Stimulated activated naive CD8-positive, alpha-beta T cell treated with anti-CD3 and anti-CD28 coated beads, Interleukin-15, amount 100 ng/mL, for 72 hours (primary cell): Measurements from ENCODE around the gene PCSK1.

ENCODE experiments used
- ATAC-seq: fragments of 150-1000 bp; cut with Tn5 transposase; 2 replicates; pipeline ENCODE4 v1.10.0; 2021; ENCODE audit warnings: mild to moderate bottlenecking, moderate library complexity
- DNase-seq, 2 donors: peaks; one replicate each; pipeline ENCODE4 v3.0.0; 2021 to 2022
- H3K27ac Mint-ChIP-seq, 2 donors: one replicate each; pipeline ENCODE4 v1.8.0; 2022; ENCODE audit warnings: mild to moderate bottlenecking in 2 of 2, mixed read lengths in 2 of 2, moderate library complexity in 2 of 2
- H3K27me3 Mint-ChIP-seq: one replicate; pipeline ENCODE4 v1.8.0; 2022; ENCODE audit warnings: mixed read lengths
- H3K4me1 Mint-ChIP-seq: one replicate; pipeline ENCODE4 v1.8.0; 2022; ENCODE audit warnings: mild to moderate bottlenecking, mixed read lengths
- H3K4me3 Mint-ChIP-seq, 2 donors: one replicate each; pipeline ENCODE4 v1.8.0; 2022; ENCODE audit warnings: mild to moderate bottlenecking in 2 of 2, mixed read lengths in 2 of 2, moderate library complexity in 1 of 2
- H3K9me3 Mint-ChIP-seq, 2 donors: one replicate each; pipeline ENCODE4 v1.8.0; 2022; ENCODE audit warnings: mixed read lengths in 2 of 2

Gene PCSK1

DNA sequence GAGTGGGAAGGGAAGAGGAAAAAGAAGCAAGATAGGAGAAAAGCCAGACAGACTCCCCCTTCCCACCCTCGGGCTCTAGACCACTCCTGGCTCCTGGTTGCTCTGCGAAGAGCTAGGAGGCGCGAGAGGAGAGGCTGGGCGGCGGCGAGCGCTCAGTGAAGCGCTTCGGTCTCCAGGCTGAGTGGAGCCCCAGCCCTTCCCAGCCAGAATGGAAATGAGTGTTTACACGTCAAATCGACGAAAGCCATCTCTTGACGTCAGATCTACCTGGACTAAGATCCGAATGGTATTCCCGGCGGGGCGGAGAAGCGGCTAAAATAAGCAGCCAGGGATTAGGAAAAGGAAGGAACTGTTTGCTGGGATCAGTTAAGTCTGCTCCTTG lies at the start of gene PCSK1:
Gene PCSK1, minus strand, starts transcription at position 183 of the 382 bp plus-strand sequence. CDS start 206 bp downstream, outside the sequence.
- no peak for DNase-seq
- Mint-ChIP-seq H3K9me3 (peaks cover 0 to 8% of the 10 kb centered on the region in 2 donors), H3K4me3 (peak within 1 kb of the TSS in 1 of 2 donors; percentile 29), H3K4me1 (peaks cover 32% of the 10 kb centered on the region), H3K27ac (no peak within 1 kb of the TSS), H3K27me3 (peaks cover 67% of the 10 kb centered on the region)
- no peak for ATAC-seq

- Mint-ChIP-seq H3K4me3 (no peak overlapping the region), H3K4me1 (no peaks in the 10 kb centered on the region), H3K9me3 (no peaks in the 10 kb centered on the region), H3K27ac (no peak overlapping the region), H3K27me3 (no peaks in the 10 kb centered on the region)
- DNase-seq = no peak
- no peak for ATAC-seq
Observed at GRCh38 chr5:96481867-96482266, 48.8 kb upstream of the PCSK1 start.

DNA sequence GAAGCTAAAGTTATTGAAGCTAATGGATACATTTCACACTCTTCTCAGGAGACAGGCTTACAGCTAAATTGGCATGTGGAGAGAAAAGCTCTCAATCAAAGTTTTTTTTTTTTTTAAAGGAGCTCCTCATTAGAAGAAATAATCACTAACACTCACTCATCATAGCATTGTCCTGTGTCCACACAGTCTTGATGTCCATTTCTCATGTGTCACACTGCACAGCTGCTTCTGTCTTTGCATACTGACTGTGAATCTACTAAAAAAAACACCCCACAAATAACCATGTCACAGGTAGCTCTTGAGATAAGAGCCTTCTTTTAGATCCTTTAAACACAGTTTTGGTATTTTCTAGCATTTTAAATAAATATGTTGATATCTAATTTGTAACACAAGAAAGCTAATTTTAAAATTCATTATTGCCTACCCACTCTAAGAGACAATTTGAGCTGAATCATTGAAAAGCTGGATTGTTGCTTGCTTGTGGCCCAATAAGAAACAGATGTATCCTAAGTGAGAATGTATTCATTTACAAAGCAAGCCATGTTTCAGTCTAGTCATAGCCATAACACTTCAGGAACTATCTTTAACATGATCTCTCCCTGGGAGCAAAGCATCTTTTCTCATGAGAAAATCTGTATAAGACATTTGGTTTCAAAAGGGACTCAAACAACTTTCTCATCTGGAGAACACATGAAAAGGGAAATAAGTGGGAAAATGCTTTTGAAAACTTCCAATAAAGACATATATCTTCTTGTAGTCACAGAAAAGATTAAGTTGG lies 48.1 kb upstream of the PCSK1 start:
- no peak for DNase-seq
- H3K4me1 Mint-ChIP-seq = no peaks in the 10 kb centered on the region
- no peaks in the 10 kb centered on the region for H3K27me3 Mint-ChIP-seq

DNA sequence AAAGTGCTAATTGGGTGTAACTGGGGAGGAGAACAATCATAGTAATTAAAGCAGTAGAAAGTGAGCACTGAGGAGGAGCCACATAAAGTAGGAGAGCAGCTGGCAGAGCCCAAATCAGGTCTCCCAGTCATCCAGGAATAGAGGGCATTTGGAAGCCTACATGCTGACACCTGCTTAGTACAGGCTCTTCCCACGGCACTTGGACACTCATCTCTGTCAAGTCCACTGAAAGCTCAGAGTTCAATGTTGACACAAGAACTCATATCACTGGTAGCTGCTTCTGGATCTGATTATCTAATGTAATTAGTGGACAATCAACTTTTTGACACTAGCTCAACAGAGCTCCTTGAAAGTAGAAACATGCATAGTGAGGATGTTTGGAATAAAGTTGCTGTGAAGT lies 45.9 kb upstream of the PCSK1 start:
- H3K9me3 Mint-ChIP-seq = no peaks in the 10 kb centered on the region
- no peak for ATAC-seq

More for the DNA sequence above, 48.1 kb upstream of the PCSK1 start:
- Mint-ChIP-seq H3K4me3 (no peak overlapping the region), H3K9me3 (no peaks in the 10 kb centered on the region), H3K27ac (no peak overlapping the region)
- no peak for ATAC-seq

GRCh38 chr5:96476654-96477053 lies 43.6 kb upstream of the PCSK1 start:
- Mint-ChIP-seq H3K4me1 (no peaks in the 10 kb centered on the region), H3K9me3 (no peaks in the 10 kb centered on the region), H3K27me3 (no peaks in the 10 kb centered on the region), H3K4me3 (no peak overlapping the region), H3K27ac (no peak overlapping the region)
- DNase-seq (no peak), ATAC-seq (no peak)

More for the DNA sequence above, 45.9 kb upstream of the PCSK1 start:
- no peak overlapping the region for H3K27ac Mint-ChIP-seq
- H3K4me3 Mint-ChIP-seq = no peak overlapping the region
- no peaks in the 10 kb centered on the region for H3K27me3 Mint-ChIP-seq
- H3K4me1 Mint-ChIP-seq = no peaks in the 10 kb centered on the region
- no peak for DNase-seq

- H3K27me3 Mint-ChIP-seq = no peaks in the 10 kb centered on the region
Observed at GRCh38 chr5:96474073-96474472, 41.0 kb upstream of the PCSK1 start.

DNA sequence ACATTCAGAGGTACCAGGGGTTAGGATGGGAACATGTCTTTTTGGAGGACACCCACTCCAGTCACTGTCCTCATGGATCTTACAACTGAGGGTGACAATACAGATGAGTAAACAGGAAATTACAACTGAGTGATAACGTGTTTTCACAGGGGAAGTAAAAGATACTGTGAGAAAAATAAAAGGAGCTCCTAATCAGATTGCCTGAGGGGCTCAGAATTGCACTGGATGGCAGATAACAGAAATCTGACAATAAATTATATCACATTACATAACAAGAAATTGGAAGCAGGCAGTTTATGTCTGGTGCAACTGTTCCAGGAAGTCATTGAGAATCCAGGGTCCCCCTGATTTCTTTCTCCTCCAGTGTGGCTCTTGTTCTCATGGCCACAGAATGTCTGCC lies 40.1 kb upstream of the PCSK1 start:
- H3K27ac Mint-ChIP-seq = no peak overlapping the region
- H3K4me1 Mint-ChIP-seq = no peaks in the 10 kb centered on the region
- H3K27me3 Mint-ChIP-seq = peaks cover 5% of the 10 kb centered on the region
- H3K9me3 Mint-ChIP-seq = no peaks in the 10 kb centered on the region
- DNase-seq = no peak
- no peak overlapping the region for H3K4me3 Mint-ChIP-seq
- ATAC-seq = no peak

More at GRCh38 chr5:96474073-96474472, 41.0 kb upstream of the PCSK1 start:
- Mint-ChIP-seq H3K4me1 (no peaks in the 10 kb centered on the region), H3K4me3 (no peak overlapping the region), H3K27ac (no peak overlapping the region), H3K9me3 (no peaks in the 10 kb centered on the region)
- ATAC-seq = no peak
- no peak for DNase-seq

DNA sequence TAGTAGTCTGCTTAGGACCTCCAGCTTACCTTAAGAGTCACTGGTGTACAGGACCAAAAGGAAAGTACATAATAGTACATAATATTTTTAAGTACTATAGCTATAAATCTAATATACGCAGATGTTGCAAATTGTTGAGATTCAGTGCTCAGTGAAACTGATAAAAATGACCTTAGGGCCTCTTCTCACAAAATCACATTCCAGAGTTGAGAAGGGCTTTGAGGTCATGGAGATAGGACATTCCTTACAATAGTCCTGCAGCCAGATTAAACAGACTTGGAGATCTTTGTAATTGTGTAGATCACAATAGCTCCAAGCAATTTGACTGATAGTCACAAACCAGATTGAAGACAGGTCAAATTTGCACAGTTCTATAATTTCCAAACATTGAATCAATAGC lies 37.7 kb upstream of the PCSK1 start:
- Mint-ChIP-seq H3K4me3 (no peak overlapping the region), H3K27me3 (peaks cover 5% of the 10 kb centered on the region)

GRCh38 chr5:96468956-96469355 lies 35.9 kb upstream of the PCSK1 start:
- H3K27me3 Mint-ChIP-seq = peaks cover 5% of the 10 kb centered on the region
- DNase-seq = no peak

More for the DNA sequence above, 37.7 kb upstream of the PCSK1 start:
- Mint-ChIP-seq H3K27ac (no peak overlapping the region), H3K4me1 (no peaks in the 10 kb centered on the region), H3K9me3 (no peaks in the 10 kb centered on the region)
- no peak for ATAC-seq
- DNase-seq = no peak

GRCh38 chr5:96463091-96463490 lies 30.0 kb upstream of the PCSK1 start:
- no peaks in the 10 kb centered on the region for H3K9me3 Mint-ChIP-seq
- ATAC-seq = no peak
- H3K4me1 Mint-ChIP-seq = no peaks in the 10 kb centered on the region
- no peaks in the 10 kb centered on the region for H3K27me3 Mint-ChIP-seq
- H3K27ac Mint-ChIP-seq = no peak overlapping the region
- H3K4me3 Mint-ChIP-seq = no peak overlapping the region
- no peak for DNase-seq

More at GRCh38 chr5:96468956-96469355, 35.9 kb upstream of the PCSK1 start:
- Mint-ChIP-seq H3K27ac (no peak overlapping the region), H3K9me3 (no peaks in the 10 kb centered on the region), H3K4me3 (no peak overlapping the region), H3K4me1 (no peaks in the 10 kb centered on the region)
- ATAC-seq = no peak

DNA sequence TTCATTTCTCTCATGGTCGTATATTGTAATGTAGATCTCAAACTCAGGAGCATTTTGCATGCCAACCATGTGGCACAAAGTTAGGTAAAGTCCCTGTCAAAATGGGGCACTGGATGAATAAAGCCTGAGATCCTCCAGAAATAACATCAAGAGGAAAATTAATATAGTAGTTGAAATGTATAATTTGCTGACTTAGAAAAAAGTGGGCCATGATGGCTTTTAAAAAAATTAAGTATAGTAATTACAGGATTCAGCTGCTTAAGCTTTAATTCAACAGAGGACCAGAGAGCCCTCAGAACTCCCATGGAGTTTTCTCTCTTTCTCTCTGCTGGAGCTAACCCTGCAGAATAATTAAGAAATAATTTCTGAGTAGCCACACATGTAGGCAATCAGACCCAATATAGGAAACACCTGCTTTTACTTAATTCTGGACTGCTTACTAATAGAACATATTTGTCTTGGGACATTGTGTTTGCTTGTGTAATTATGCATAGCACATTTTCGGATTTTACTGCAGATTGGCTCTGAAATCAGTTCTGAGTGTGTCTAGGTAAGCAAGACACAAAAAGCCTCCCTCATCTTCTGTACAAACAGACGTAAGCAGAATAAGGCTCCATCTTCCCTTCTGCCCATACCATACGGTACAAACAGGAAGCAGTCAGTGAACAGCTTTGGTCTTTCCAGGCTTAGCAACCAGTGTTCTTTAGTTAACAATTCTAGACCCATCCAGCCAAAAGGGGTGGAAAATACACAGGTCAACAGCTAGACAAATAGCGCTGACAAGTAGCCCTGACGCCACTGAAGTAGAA lies 26.5 kb upstream of the PCSK1 start:
- no peak overlapping the region for H3K27ac Mint-ChIP-seq
- no peak for ATAC-seq
- H3K9me3 Mint-ChIP-seq = peaks cover 5 to 10% of the 10 kb centered on the region in 2 donors
- H3K4me3 Mint-ChIP-seq = no peak overlapping the region
- no peak for DNase-seq
- no peaks in the 10 kb centered on the region for H3K4me1 Mint-ChIP-seq
- no peaks in the 10 kb centered on the region for H3K27me3 Mint-ChIP-seq

- DNase-seq (no peak), ATAC-seq (no peak)
- Mint-ChIP-seq H3K4me3 (no peak overlapping the region), H3K9me3 (peaks cover 5 to 10% of the 10 kb centered on the region in 2 donors), H3K27ac (no peak overlapping the region), H3K4me1 (no peaks in the 10 kb centered on the region), H3K27me3 (no peaks in the 10 kb centered on the region)
Observed at GRCh38 chr5:96458176-96458575, 25.1 kb upstream of the PCSK1 start.

DNA sequence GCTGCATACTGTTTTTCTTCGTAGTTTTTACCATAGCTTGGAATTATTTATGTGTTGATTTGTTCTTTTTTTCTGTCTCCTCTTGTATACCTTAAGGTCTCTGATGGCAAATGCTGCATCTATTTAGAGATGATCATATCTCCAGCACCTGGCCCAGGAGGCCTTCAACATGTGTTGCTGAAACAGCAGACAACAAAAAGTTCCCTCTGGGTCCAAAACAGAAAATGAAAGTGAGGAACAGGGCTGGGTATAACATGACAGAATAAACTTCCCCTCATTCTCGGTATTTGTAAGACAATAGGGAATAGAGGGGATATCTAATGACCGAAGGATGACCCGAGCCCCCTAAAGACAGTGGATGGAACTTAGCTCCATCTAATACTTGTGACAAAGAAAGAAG lies 22.7 kb upstream of the PCSK1 start:
- no peak overlapping the region for H3K27ac Mint-ChIP-seq

GRCh38 chr5:96453394-96453793 lies 20.3 kb upstream of the PCSK1 start:
- H3K27ac Mint-ChIP-seq = no peak overlapping the region
- H3K9me3 Mint-ChIP-seq = peaks cover 5 to 10% of the 10 kb centered on the region in 2 donors
- H3K4me1 Mint-ChIP-seq = no peaks in the 10 kb centered on the region
- H3K4me3 Mint-ChIP-seq = no peak overlapping the region
- H3K27me3 Mint-ChIP-seq = peaks cover 16% of the 10 kb centered on the region
- DNase-seq = no peak
- no peak for ATAC-seq

More for the DNA sequence above, 22.7 kb upstream of the PCSK1 start:
- ATAC-seq (no peak), DNase-seq (no peak)
- no peaks in the 10 kb centered on the region for H3K27me3 Mint-ChIP-seq
- H3K4me1 Mint-ChIP-seq = no peaks in the 10 kb centered on the region
- H3K9me3 Mint-ChIP-seq = peaks cover 5 to 10% of the 10 kb centered on the region in 2 donors
- H3K4me3 Mint-ChIP-seq = no peak overlapping the region

DNA sequence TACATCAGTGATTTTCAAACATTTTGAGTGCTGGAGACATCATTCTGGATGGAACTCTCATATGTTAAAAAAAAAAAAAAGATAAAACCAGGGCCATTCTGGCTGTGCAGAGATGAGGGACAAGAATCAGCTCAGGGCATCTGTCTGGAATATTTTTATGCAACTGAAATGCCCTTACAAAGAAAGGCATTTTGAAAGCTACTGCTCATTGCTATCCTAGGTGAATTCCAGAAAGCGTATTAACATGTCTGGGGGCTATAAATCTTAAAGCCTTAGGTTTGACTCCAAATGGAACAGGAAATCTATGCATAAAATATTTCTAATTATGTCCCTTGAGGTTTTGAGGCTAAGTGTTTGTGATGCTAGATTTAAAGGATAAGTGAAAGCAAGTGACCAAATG lies 14.9 kb upstream of the PCSK1 start:
- Mint-ChIP-seq H3K9me3 (no peaks in the 10 kb centered on the region), H3K4me3 (no peak overlapping the region), H3K27me3 (peaks cover 51% of the 10 kb centered on the region), H3K4me1 (no peaks in the 10 kb centered on the region), H3K27ac (no peak overlapping the region)
- ATAC-seq = no peak
- no peak for DNase-seq

GRCh38 chr5:96440185-96440538 lies 7.1 kb upstream of the PCSK1 start:
- Mint-ChIP-seq H3K4me3 (peak overlapping the region in 1 of 2 donors; percentile 69), H3K27ac (no peak overlapping the region), H3K4me1 (peaks cover 11% of the 10 kb centered on the region), H3K27me3 (peaks cover 68% of the 10 kb centered on the region), H3K9me3 (no peaks in the 10 kb centered on the region)
- DNase-seq = no peak
- ATAC-seq = peak; percentile 15
